GM19395 (cell line): ENCODE results near the gene BTBD3.

Experiments used
- ATAC-seq: cut with Tn5 transposase; IDR thresholded peaks from one replicate; pipeline ENCODE4 v1.9.1; 2021; ENCODE audit warnings: mild to moderate bottlenecking, moderate library complexity; ENCODE audit not compliant: unreplicated experiment

BTBD3 gene

DNA sequence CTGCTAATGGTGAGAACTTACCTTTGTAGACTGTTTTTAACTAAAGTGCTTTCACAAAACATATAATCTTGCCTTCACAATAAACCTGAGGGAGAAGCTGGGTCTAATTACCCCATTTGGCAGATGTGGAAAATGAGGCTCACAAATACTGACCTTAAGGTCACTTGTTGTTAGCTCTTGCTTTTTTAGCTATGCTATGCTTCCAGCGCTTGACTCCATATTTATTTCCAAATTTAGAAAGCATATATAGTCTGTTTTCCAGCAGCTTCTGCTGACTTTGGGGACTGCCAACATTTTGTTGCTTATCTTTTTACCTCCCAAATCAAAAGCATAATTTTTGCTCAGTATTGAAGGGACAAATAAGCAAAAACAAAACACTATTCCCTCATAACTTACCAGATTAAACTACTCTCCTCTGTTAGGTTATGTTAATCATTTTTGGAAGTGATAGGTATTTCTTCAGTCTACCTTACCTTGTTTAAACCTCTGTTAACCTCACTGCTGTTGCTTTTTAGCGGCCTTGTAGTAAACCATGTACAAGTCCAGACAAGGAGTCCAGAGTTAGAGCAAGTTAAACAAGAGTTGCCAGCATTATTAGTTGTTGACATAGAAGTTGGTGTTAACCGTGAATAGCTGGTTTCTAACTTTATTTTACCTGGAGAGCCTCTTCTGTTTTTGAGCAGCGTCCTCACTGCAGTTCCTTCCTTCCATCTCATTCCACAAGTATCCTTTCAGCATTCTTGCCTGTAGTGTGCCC is 4.9 kb upstream of the BTBD3 start:
- ATAC-seq, result no peak

DNA sequence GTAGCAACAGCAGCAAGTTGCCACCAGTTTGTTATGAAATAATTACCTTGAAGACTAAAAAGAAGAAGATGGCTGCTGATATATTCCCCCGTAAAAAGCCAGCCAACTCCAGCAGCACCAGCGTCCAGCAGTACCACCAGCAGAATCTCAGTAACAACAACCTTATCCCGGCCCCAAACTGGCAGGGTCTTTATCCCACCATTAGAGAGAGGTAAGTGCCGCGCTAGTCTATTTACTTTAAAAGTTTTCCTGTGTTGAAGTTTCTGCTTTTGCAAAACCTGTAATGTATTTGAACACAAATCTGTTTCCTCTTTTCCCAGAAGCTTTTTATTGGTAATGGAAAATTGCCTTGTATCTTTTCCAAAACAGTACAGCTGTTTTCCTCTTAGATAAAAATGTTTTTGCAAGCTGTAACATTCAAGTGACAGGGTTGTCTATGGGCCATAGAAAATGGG is 725 bp downstream of the BTBD3 start:
- ATAC-seq, result no peak

GRCh38 chr20:11918981-11919380 is 1.3 kb downstream of the BTBD3 start:
- ATAC-seq, result no peak

DNA sequence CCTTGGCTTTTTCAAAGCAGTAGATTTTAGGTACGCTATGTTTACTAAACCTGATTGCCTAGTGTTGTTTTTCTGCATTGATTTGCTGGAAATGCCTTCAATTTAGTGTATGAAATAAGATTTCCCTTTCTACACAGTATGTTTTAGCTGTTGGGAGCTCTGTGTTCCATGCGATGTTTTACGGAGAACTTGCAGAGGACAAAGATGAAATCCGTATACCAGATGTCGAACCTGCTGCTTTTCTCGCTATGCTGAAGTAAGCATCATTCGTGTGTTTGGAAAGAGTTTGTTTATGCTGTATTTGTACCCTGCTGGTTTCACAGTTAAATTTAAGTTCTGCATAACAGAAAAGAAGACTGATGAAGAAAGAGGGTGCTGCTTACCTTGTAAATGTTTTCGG is 1.9 kb downstream of the BTBD3 start:
- ATAC-seq, result no peak

DNA sequence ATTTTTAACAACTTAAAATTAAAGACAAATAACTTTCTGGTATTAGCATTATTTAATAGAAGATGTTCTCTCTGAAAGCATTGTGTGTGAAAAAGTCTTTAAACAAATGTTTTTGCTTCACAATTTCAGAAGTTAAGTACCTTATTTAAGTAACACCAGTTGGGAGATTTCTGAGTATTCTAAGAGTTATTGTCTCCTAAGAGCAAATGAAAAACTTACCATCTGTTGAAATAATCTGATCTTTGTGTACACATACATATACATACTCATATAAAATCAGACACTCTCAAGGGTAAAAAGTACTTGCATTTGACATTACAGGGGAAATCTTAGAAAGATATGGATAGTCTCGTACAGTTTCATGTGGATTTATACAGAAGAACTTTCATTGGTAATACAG is 2.4 kb downstream of the BTBD3 start:
- ATAC-seq, result no peak

- no peak for ATAC-seq
Observed at GRCh38 chr20:11921321-11921720, 3.6 kb downstream of the BTBD3 start.

GRCh38 chr20:11922561-11922960 is 4.9 kb downstream of the BTBD3 start:
- no peak for ATAC-seq

DNA sequence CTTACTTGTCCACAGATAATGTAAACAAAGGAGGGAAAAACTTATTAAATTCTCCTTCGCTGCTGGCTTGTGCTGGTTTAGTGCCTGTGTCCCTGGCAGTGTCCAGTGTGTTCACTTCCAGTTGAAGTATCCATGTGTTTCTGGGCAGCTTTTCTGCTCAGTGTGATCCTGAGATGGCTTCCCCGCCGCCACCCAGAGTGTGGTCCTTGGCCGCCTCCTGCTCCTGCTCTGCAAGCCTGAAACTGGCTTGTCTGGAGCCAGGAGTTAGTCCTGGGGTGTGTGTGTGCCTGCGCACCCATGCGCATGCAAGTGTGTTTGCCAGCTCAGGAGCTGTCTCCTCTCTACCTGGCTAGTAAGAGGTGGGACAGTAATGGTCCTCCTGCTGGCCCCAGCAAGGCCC is 7.2 kb downstream of the BTBD3 start:
- no peak for ATAC-seq

DNA sequence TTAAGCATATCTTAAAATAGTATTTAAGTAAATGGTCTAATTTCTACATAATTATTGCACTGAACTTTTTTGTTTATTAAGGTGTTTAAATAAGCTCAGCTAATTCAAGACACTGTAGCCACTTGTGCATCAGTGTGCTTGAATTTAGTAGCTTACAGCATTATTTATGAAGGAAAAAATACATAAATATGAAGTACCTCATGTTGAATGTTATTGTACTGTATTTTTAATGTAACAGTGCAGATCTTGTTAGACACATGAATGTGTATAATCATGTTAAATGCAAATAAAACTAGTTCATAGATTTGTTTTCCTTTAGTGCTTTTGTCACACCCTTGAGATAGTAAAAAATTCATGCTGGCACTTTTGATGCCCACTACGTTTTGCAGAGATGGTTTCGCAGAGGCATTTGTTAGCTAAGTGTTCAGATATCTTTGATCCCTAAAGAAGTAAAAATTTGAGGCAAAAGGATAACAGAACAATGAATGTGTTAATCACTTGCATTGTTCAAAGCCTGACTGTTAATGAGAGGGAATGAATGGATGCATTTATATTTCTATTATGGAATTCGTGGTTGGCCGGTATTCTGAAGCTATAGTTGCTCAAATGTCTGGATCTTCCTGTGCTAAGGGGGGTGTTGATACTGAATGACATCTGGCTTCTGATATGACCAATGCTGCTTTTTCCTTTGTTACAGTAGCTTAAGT is 8.8 kb downstream of the BTBD3 start:
- ATAC-seq, result no peak

DNA sequence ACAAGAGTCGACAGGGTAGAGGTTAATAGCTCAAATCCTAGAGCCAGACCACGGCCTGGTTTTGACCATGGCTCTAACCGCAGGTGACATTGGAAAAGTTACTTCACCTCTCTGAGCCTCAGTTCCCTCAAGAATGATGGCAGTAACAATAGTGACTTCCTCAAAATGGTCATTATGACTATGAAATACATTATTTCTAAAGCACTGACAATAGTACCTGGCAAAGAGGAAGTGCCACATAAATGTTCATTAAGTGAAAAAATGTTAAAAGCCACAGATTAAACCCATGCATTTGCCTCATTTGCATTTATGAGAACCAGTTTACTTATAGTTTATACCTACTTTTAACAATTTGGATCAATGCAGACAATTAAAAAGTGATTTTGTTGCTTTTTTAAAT is 12.3 kb downstream of the BTBD3 start:
- ATAC-seq, result no peak

DNA sequence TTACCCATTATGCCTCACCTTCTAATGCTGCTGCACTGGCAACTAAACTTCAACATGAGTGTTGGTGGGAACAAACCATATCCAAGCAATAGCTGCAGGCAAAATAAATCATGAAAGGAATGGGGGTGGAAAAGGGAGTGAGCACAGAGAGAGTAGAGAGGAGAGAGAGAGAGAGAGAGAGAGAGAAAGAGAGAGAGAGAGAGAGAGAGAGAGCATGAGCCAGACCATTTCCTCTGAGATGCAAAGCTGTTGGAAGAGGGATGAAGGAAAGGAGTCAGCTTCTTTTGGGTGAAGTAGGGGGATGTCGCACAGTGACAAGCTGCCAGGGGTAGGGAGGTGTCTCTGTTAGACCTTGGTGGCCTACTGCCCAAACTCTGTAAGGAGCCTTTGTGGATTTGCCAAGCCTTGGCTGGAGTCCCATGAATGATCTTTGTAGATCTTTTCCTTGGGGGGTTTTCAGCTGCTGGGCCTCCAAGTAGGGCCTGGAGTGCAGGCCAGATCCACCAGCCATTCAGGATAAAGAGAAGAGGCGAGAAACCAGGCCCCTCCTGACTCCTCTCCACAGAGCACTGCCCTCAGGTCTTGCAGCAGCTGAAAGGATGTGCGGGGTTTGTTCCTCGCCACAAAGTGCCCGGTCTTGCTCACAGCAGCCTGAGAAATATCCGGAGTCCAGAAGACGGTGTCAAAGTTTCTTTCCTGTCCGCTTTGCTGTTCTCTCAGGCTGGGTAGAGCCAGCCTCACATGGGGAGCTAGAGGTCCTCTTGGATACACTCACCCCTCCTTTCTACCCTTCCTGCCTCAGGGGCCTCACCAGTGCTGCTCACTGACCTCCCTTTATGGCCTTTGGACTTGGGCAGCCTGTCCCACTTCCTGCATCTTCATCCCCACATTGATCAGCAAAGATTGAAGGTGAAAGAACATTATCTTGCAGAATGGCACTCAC is 17.8 kb downstream of the BTBD3 start:
- no peak for ATAC-seq

GRCh38 chr20:11936157-11936556 is 18.5 kb downstream of the BTBD3 start:
- ATAC-seq, result no peak

DNA sequence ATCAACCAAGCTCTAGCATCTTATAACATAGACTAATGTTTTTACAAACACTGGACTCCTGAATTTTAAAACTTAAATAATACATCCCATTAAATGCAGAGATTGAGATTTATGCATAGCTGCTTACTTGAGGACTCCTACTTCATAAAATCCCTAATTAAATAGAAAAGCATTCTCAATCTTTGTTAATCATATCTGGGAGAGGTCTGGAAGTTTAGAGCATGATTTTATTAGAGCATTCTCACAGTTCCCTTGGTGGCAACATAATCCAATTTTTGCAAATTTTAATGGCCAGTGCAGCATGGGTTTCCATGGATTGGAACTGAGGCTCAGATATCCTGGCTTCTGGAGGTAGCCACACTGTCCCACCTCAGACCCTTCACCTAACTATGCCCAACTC is 19.5 kb downstream of the BTBD3 start:
- no peak for ATAC-seq

DNA sequence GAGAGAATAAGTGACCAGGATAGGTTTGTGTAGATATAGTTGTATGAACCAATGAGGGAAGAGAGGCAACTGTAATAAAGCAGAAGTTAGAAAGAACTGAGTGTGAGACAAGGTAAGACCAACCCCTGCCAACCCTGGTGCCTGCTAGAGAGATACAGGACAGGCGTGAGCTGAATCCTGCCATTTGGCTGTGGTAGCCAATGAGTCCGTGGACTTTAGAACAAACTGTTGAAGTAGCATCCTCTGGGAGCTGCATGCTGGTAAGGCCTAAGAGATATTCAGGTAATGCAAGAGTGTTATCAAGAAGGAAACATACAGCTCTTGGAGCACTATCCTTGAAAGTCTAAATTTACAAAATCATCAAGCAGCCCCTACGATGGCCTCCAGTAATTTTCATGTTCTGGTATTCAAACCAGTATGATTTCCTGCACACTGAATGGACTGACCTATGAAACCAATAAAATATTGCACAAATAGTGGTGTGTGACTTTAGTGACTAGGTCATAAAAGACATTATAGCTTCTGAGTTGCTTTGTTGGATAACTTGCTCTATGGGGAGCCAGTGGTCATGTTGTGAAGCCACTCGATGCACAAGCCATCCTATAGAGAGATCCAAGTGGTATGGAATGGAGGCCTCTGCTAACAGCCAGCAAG is 24.0 kb downstream of the BTBD3 start:
- no peak for ATAC-seq

- ATAC-seq, result no peak
Observed at GRCh38 chr20:11943778-11944177, 26.1 kb downstream of the BTBD3 start.

GRCh38 chr20:11948806-11949205 is 31.1 kb downstream of the BTBD3 start:
- no peak for ATAC-seq

DNA sequence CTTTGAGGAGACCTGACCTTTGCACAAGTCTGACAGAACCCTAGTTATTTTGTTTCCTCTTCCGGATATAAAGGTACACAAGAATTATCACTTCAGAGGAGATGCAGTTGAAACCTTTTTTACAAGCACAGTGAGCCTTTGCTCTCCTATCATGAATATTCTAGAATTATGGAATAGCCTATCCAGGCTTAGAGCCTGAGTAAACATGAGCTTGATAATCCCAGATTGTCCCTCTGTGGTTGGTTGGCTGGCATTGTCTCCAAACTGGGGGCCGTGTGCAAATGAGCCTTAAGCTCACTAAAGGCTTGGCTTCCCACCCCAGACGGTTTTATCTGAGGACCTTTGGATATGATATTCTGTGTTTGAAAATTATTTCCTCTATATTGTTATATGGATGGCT is 32.0 kb downstream of the BTBD3 start:
- ATAC-seq, result no peak

DNA sequence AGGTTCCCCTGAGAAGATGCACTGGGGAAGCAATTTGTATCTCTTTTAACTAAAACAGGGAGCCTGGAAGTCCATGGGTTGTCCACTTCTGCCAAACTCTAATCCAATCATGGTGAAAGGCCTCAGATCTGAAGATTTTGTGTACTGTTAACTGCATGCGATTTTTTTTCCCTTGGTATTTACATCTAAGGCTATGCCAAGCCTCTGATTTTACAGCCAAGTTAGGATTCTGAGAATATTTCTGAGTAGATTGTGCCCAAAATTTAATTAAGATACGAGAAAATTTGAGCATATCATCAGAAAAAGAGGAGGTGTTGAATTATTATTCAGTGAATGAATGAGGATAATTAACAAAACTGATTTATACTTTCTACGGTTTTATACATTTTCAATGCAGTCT is 34.0 kb downstream of the BTBD3 start:
- no peak for ATAC-seq

DNA sequence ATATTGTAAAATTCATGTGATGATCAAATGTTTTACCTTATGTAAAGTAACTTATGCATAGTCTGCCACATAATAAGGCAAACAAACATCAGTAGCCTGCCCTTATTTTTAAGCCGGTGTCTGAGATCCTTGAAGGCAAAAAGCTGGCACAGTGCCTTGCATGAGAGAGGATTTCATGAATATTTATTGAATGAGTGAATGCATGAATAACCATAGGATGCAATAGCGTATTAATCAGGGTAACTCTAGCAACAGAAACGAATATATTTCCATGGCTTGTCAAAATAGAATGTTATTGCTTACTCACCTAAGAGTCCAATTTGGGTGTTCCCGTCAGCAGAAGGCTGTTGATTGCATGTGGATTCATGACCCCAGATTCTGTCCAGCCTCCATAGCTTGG is 34.9 kb downstream of the BTBD3 start:
- ATAC-seq, result no peak

GRCh38 chr20:11957911-11958310 is 40.2 kb downstream of the BTBD3 start:
- ATAC-seq, result no peak

- no peak for ATAC-seq
Observed at GRCh38 chr20:11958855-11959254, 41.2 kb downstream of the BTBD3 start.
